OCI-LY7 (cell line): ENCODE data around the gene SRD5A3.

Experiments
- CTCF ChIP-seq: fragments of 200-600 bp; sonication (generic); conservative IDR thresholded peaks from 2 replicates; pipeline ENCODE4 v1.5.1; 2014; ENCODE audit warnings: mild to moderate bottlenecking, antibody characterized with exemption, low read length, moderate library complexity, mixed read lengths
- EZH2phosphoT487 ChIP-seq: fragments of 200-600 bp; sonication (generic); IDR thresholded peaks from 2 replicates; pipeline ENCODE4 v1.6.1; 2018; ENCODE audit warnings: low read depth, borderline replicate concordance, mild to moderate bottlenecking, mixed run types, antibody characterized with exemption, low read length, moderate library complexity, mixed read lengths

- TF ChIP-seq CTCF (no peak), EZH2phosphoT487 (no peak)
Observed at GRCh38 chr4:55345054-55345453, 988 bp upstream of the SRD5A3 start.
